ENCODE data around the gene PCDHGB6.
"Not testable (repeated sequence)": the region's sequence is repeated elsewhere in the genome, so short reads cannot be mapped to it uniquely, and the experiment has no call there.

The PCDHGB6 gene

GRCh38 chr5:141407790-141408505, at the start of gene PCDHGB6:
Gene PCDHGB6, plus strand, starts transcription at chr5:141408021. Its CDS starts 182 bp downstream, at chr5:141408203.
- DNase-seq (ENCODE audit: low read depth): not testable (repeated sequence)

GRCh38 chr5:141359790-141360426, 47.9 kb upstream of the PCDHGB6 start, which contains the start of gene PCDHGB2:
Gene PCDHGB2, plus strand, starts transcription at chr5:141359994. Its CDS starts 142 bp downstream, at chr5:141360136.
- no peak for DNase-seq (ENCODE audit: low read depth)

GRCh38 chr5:141360685-141361084, 47.1 kb upstream of the PCDHGB6 start:
- DNase-seq (ENCODE audit: low read depth): no peak

GRCh38 chr5:141362719-141363118, 45.1 kb upstream of the PCDHGB6 start:
- DNase-seq (ENCODE audit: low read depth): no peak

GRCh38 chr5:141363952-141364660, 43.7 kb upstream of the PCDHGB6 start, which contains the start of gene PCDHGA5:
Gene PCDHGA5, plus strand, starts transcription at chr5:141364162. Its CDS starts 169 bp downstream, at chr5:141364331.
- no peak for DNase-seq (ENCODE audit: low read depth)

GRCh38 chr5:141366016-141366896, 41.6 kb upstream of the PCDHGB6 start:
- DNase-seq (ENCODE audit: low read depth): no peak

GRCh38 chr5:141369994-141370848, 37.6 kb upstream of the PCDHGB6 start, which contains the start of gene PCDHGB3:
Gene PCDHGB3, plus strand, starts transcription at chr5:141370242. Its CDS starts 153 bp downstream, at chr5:141370395.
- no peak for DNase-seq (ENCODE audit: low read depth)

- no peak for DNase-seq (ENCODE audit: low read depth)
These were observed 36.0 kb upstream of the PCDHGB6 start for GRCh38 chr5:141371572-141372475.

GRCh38 chr5:141373673-141374317, 34.0 kb upstream of the PCDHGB6 start, which contains the start of gene PCDHGA6:
Gene PCDHGA6, plus strand, starts transcription at chr5:141373891. Its CDS starts 193 bp downstream, at chr5:141374084.
- DNase-seq (ENCODE audit: low read depth): no peak

- DNase-seq (ENCODE audit: low read depth): no peak
These were observed 33.2 kb upstream of the PCDHGB6 start for GRCh38 chr5:141374627-141375026.

- DNase-seq (ENCODE audit: low read depth): not testable (repeated sequence)
These were observed 32.2 kb upstream of the PCDHGB6 start for GRCh38 chr5:141375444-141376155.

- no peak for DNase-seq (ENCODE audit: low read depth)
These were observed 25.1 kb upstream of the PCDHGB6 start, which contains the start of gene PCDHGA7 for GRCh38 chr5:141382469-141383294. Gene PCDHGA7, plus strand, starts transcription at chr5:141382742. Its CDS starts 158 bp downstream, at chr5:141382900.

GRCh38 chr5:141383345-141383744, 24.5 kb upstream of the PCDHGB6 start:
- no peak for DNase-seq (ENCODE audit: low read depth)

GRCh38 chr5:141384471-141385267, 23.2 kb upstream of the PCDHGB6 start:
- DNase-seq (ENCODE audit: low read depth): no peak

- not testable (repeated sequence) for DNase-seq (ENCODE audit: low read depth)
These were observed 20.1 kb upstream of the PCDHGB6 start, which contains the start of gene PCDHGB4 for GRCh38 chr5:141387557-141388311. Gene PCDHGB4, plus strand, starts transcription at chr5:141387698. Its CDS starts 187 bp downstream, at chr5:141387885.

Data from stimulated activated CD8-positive, alpha-beta memory T cell treated with anti-CD3 and anti-CD28 coated beads, Interleukin-7, amount 100 ng/mL, for 24 hours (primary cell).